HepG2 (cell line): ENCODE data around the gene STXBP4. TPM values are rescaled to one million over a fixed set of nuclear protein-coding genes. Genes with fewer than 3 reads are reported as not detected.

Source experiments
- AKNA ChIP-seq: sonication (generic); formaldehyde crosslinking; IDR thresholded peaks from 2 replicates; pipeline ENCODE4 v1.4.0; 2020; ENCODE audit warnings: missing genetic modification reagents, borderline replicate concordance
- ARHGAP35 ChIP-seq: sonication (generic); formaldehyde crosslinking; IDR thresholded peaks from 2 replicates; pipeline ENCODE4 v1.9.0; 2022; ENCODE audit warnings: mild to moderate bottlenecking, inconsistent platforms, moderate library complexity, missing genetic modification reagents, borderline replicate concordance
- CREBL2 ChIP-seq: sonication (generic); formaldehyde crosslinking; IDR thresholded peaks from 2 replicates; pipeline ENCODE4 v1.8.1; 2023; ENCODE audit warnings: missing genetic modification reagents, mild to moderate bottlenecking, borderline replicate concordance
- FOXC1 ChIP-seq: sonication (generic); formaldehyde crosslinking; IDR thresholded peaks from 2 replicates; pipeline ENCODE4 v1.8.0; 2022; ENCODE audit warnings: mild to moderate bottlenecking, missing genetic modification reagents, borderline replicate concordance
- MXD3 ChIP-seq: IDR thresholded peaks from 2 replicates; pipeline ENCODE4 v1.6.1; 2016; ENCODE audit warnings: mild to moderate bottlenecking, missing biosample characterization, missing genetic modification reagents
- NCOA1 ChIP-seq: sonication (generic); formaldehyde crosslinking; IDR thresholded peaks from 2 replicates; pipeline ENCODE4 v1.9.0; 2021; ENCODE audit warnings: missing genetic modification reagents
- NFE2L1 ChIP-seq: sonication (generic); formaldehyde crosslinking; IDR thresholded peaks from 2 replicates; pipeline ENCODE4 v1.4.0; 2020; ENCODE audit warnings: missing genetic modification reagents, mild to moderate bottlenecking, borderline replicate concordance
- NPAS2 ChIP-seq: sonication (generic); formaldehyde crosslinking; IDR thresholded peaks from 2 replicates; pipeline ENCODE4 v1.8.0; 2022; ENCODE audit warnings: mild to moderate bottlenecking, missing genetic modification reagents, borderline replicate concordance
- SUZ12 ChIP-seq: fragments of 150-350 bp; IDR thresholded peaks from 2 replicates; pipeline ENCODE4 v1.6.1; 2014; ENCODE audit warnings: low read depth, low read length
- TARDBP ChIP-seq: sonication (generic); formaldehyde crosslinking; IDR thresholded peaks from 2 replicates; pipeline ENCODE4 v1.8.0; 2022; ENCODE audit warnings: mild to moderate bottlenecking, missing genetic modification reagents
- THAP11 ChIP-seq: IDR thresholded peaks from 2 replicates; pipeline ENCODE4 v1.6.1; 2016; ENCODE audit warnings: missing biosample characterization, missing genetic modification reagents
- TRIM24 ChIP-seq: sonication (generic); formaldehyde crosslinking; IDR thresholded peaks from 2 replicates; pipeline ENCODE4 v1.8.0; 2022; ENCODE audit warnings: mild to moderate bottlenecking, missing genetic modification reagents
- ZNF235 ChIP-seq: sonication (generic); formaldehyde crosslinking; IDR thresholded peaks from 2 replicates; pipeline ENCODE4 v1.8.1; 2023; ENCODE audit warnings: mild to moderate bottlenecking, missing genetic modification reagents, borderline replicate concordance
- ZNF335 ChIP-seq: sonication (generic); formaldehyde crosslinking; IDR thresholded peaks from 2 replicates; pipeline ENCODE4 v1.4.0; 2020; ENCODE audit warnings: missing genetic modification reagents
- ZNF609 ChIP-seq: sonication (generic); formaldehyde crosslinking; IDR thresholded peaks from 2 replicates; pipeline ENCODE4 v1.4.0; 2020; ENCODE audit warnings: mild to moderate bottlenecking, missing genetic modification reagents, borderline replicate concordance
- ZNF678 ChIP-seq: sonication (generic); formaldehyde crosslinking; IDR thresholded peaks from 2 replicates; pipeline ENCODE4 v1.4.0; 2020; ENCODE audit warnings: mild to moderate bottlenecking, missing genetic modification reagents
- ZNF770 ChIP-seq: sonication (generic); formaldehyde crosslinking; IDR thresholded peaks from 2 replicates; pipeline ENCODE4 v1.5.0; 2020; ENCODE audit warnings: mild to moderate bottlenecking, missing genetic modification reagents
- ZNF772 ChIP-seq: sonication (generic); formaldehyde crosslinking; IDR thresholded peaks from 2 replicates; pipeline ENCODE4 v1.5.0; 2020; ENCODE audit warnings: mild to moderate bottlenecking, missing genetic modification reagents
- polyA plus RNA-seq, 8 experiments: library from polyadenylated mRNA; depleted of rRNA in 3 of 8; stranded (reverse) in 7 of 8; unstranded in 1 of 8; fragments of >200 nt; fragmentation: Illumina TruSeq in 4 of 8; extraction: Trizol in 4 of 8; gene quantifications; 2 replicates each; pipeline versions ENCODE4 v1.2.1 to v1.2.3, GENCODE V29; 2011 to 2016; ENCODE audit warnings: low read depth in 4 of 8, missing spikeins in 1 of 8, mixed read lengths in 1 of 8; ENCODE audit not compliant: insufficient read depth in 1 of 8
- total RNA-seq, 5 experiments: library from RNA; depleted of rRNA; stranded (reverse); fragments of >200 nt; fragmentation: Illumina TruSeq; extraction: Trizol; gene quantifications; 2 replicates each; pipeline ENCODE4 v1.2.3, GENCODE V29; 2016; ENCODE audit warnings: low read depth in 1 of 5

STXBP4 gene
- total and polyA plus RNA-seq, 2 of the 13 experiments (the other 11 are each of a cell fraction or from before 2014, with no cell fraction given): 8.5 to 36.1 TPM

- no peak for TF ChIP-seq MXD3 (CRISPR knock-in tag)
- no peak for TF ChIP-seq TRIM24 (CRISPR knock-in tag)
- TF ChIP-seq THAP11 (CRISPR knock-in tag): no peak
- TF ChIP-seq ZNF770 (CRISPR knock-in tag): no peak
- TF ChIP-seq CREBL2 (CRISPR knock-in tag): no peak
- no peak for TF ChIP-seq ZNF772
- TF ChIP-seq ZNF335 (CRISPR knock-in tag): no peak
- TF ChIP-seq AKNA (CRISPR knock-in tag): no peak
- TF ChIP-seq ARHGAP35 (CRISPR knock-in tag): no peak
- no peak for TF ChIP-seq ZNF678 (CRISPR knock-in tag)
- no peak for TF ChIP-seq SUZ12
- TF ChIP-seq FOXC1 (CRISPR knock-in tag): no peak
- TF ChIP-seq NFE2L1: no peak
- no peak for TF ChIP-seq ZNF609 (CRISPR knock-in tag)
- no peak for TF ChIP-seq ZNF235 (CRISPR knock-in tag)
- TF ChIP-seq NCOA1 (CRISPR knock-in tag): no peak
- no peak for TF ChIP-seq NPAS2 (CRISPR knock-in tag)
- no peak for TF ChIP-seq TARDBP (CRISPR knock-in tag)
Observed at GRCh38 chr17:55157165-55157564, 188.6 kb downstream of the STXBP4 start (continued).
